ENCODE results near the gene TRRAP. TPM values are rescaled to one million over a fixed set of nuclear protein-coding genes. Genes with fewer than 3 reads are reported as not detected.

TRRAP gene
- total and polyA plus RNA-seq, 2 of the 8 experiments (the other 6 are each of a cell fraction or from before 2014, with no cell fraction given): 21.7 to 48.6 TPM

DNA sequence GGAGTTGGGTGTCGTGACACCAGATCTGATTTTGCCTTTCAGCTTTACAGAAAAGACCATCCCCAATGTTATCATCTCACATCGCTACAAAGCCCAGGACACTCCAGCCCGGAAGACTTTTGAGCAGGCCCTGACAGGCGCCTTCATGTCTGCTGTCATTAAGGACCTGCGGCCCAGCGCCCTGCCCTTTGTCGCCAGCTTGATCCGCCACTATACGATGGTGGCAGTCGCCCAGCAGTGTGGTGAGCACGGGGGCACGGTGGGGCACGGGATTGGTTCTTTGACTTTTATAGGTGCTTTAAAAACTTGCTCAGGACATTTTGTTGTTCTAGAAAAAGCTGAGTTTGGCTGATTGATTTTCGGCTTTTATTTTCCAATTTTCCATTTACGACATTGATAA is 48.8 kb downstream of the TRRAP start (continued):
- TF ChIP-seq BCL11A (IDR thresholded peaks at IDR 0.05; ENCODE audit: low read depth in 2 of 2, low read length in 2 of 2) (no peak), GTF2F1 (IDR thresholded peaks at IDR 0.05; ENCODE audit: borderline replicate concordance, low read depth, low read length) (no peak), RXRA (IDR thresholded peaks at IDR 0.05; ENCODE audit: insufficient read depth, low read depth, low read length) (no peak), KDM5A (IDR thresholded peaks at IDR 0.05; ENCODE audit: low read length) (no peak), JUN (IDR thresholded peaks at IDR 0.05; ENCODE audit: low read depth, low read length) (no peak), BACH1 (IDR thresholded peaks at IDR 0.05; ENCODE audit: low read length) (no peak)
- TF ChIP-seq, protein P1, sequence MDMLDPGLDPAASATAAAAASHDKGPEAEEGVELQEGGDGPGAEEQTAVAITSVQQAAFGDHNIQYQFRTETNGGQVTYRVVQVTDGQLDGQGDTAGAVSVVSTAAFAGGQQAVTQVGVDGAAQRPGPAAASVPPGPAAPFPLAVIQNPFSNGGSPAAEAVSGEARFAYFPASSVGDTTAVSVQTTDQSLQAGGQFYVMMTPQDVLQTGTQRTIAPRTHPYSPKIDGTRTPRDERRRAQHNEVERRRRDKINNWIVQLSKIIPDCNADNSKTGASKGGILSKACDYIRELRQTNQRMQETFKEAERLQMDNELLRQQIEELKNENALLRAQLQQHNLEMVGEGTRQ (IDR thresholded peaks at IDR 0.05; ENCODE audit: low read length): no peak

Measured in H1 (cell line).